Caco-2 (cell line): ENCODE results near the gene AKAP6. TPM values are rescaled to one million over a fixed set of nuclear protein-coding genes. Genes with fewer than 3 reads are reported as not detected.

Source experiments
- BruUV-seq: library from RNA; stranded (reverse); fragments of 400-500 nt; replicated peaks from 2 replicates; lab custom pipeline; 2021; lab: Mats Ljungman, UMichigan
- CTCF ChIA-PET: fragments of 300-600 bp; sonication (Branson Sonifier 250); formaldehyde crosslinking; loops from one replicate; lab custom pipeline; 2022; ENCODE audit warnings: antibody characterized with exemption; lab: Charles Lee
- POLR2A ChIA-PET: fragments of 300-600 bp; sonication (Branson Sonifier 250); formaldehyde crosslinking; loops from one replicate; lab custom pipeline; 2022; ENCODE audit warnings: antibody characterized with exemption; lab: Charles Lee
- DNase-seq, 2 experiments: peaks; one replicate each; pipeline versions ENCODE4 v3.0.0 to v3.0.0-alpha.2; 2020 to 2022
- H3K27me3 ChIP-seq: replicated peaks from 2 replicates; pipeline ENCODE4 v1.6.0; 2011; ENCODE audit warnings: low read length; ENCODE audit not compliant: control insufficient read depth, insufficient read depth
- H3K36me3 ChIP-seq: 2 replicates; pipeline ENCODE4 v1.5.1; 2011; ENCODE audit warnings: low read length; ENCODE audit not compliant: control insufficient read depth, insufficient read depth
- H3K4me1 ChIP-seq: fragments of 250-450 bp; sonication (Bioruptor Pico); 2 replicates; pipeline ENCODE4 v1.5.1; 2020; ENCODE audit warnings: mild to moderate bottlenecking
- H3K4me3 ChIP-seq: 2 replicates; pipeline ENCODE4 v1.5.1; 2011; ENCODE audit warnings: low read depth, mild to moderate bottlenecking, control low read depth, low read length
- H3K9me3 ChIP-seq: fragments of 250-450 bp; sonication (Bioruptor Pico); 2 replicates; pipeline ENCODE4 v1.5.1; 2020; ENCODE audit warnings: mild to moderate bottlenecking, moderate library complexity
- H3K27ac Mint-ChIP-seq: one replicate; pipeline ENCODE4 v1.8.0; 2022; ENCODE audit warnings: mixed read lengths; ENCODE audit not compliant: unreplicated experiment
- H3K27me3 Mint-ChIP-seq: one replicate; pipeline ENCODE4 v1.8.0; 2022; ENCODE audit warnings: mixed read lengths; ENCODE audit not compliant: insufficient read depth, unreplicated experiment
- H3K36me3 Mint-ChIP-seq: one replicate; pipeline ENCODE4 v1.8.0; 2022; ENCODE audit warnings: mild to moderate bottlenecking, mixed read lengths; ENCODE audit not compliant: insufficient read depth, unreplicated experiment
- H3K4me1 Mint-ChIP-seq: one replicate; pipeline ENCODE4 v1.8.0; 2022; ENCODE audit warnings: low read depth, mixed read lengths; ENCODE audit not compliant: unreplicated experiment
- H3K4me3 Mint-ChIP-seq: one replicate; pipeline ENCODE4 v1.8.0; 2022; ENCODE audit warnings: mild to moderate bottlenecking, moderate library complexity, mixed read lengths; ENCODE audit not compliant: unreplicated experiment
- H3K9me3 Mint-ChIP-seq: one replicate; pipeline ENCODE4 v1.8.0; 2022; ENCODE audit warnings: mixed read lengths; ENCODE audit not compliant: unreplicated experiment
- CTCF ChIP-seq, 2 experiments: fragments of 200-600 bp in 1 of 2; IDR thresholded peaks; 1 replicate in 1 of 2; 2 replicates in 1 of 2; pipeline versions ENCODE4 v1.5.1 to v1.8.0; 2011 to 2022; ENCODE audit warnings: antibody characterized with exemption in 1 of 2, control low read depth in 1 of 2, inconsistent platforms in 1 of 2, low read depth in 1 of 2, low read length in 1 of 2, mild to moderate bottlenecking in 1 of 2, moderate library complexity in 1 of 2; ENCODE audit not compliant: insufficient read depth in 1 of 2, severe bottlenecking in 1 of 2, unreplicated experiment in 1 of 2
- intact Hi-C: fragments of 100-400 bp; cut with micrococcal nuclease; formaldehyde crosslinking; loops from one replicate; pipeline ENCODE4 v1.10.0; 2022; ENCODE audit not compliant: unreplicated experiment
- total RNA-seq: library from RNA; stranded (reverse); gene quantifications from 2 replicates; pipeline ENCODE4 v1.2.3, GENCODE V29; 2022

AKAP6 gene
- total RNA-seq, 1 experiment from 2014 or later = 3.0 TPM

DNA sequence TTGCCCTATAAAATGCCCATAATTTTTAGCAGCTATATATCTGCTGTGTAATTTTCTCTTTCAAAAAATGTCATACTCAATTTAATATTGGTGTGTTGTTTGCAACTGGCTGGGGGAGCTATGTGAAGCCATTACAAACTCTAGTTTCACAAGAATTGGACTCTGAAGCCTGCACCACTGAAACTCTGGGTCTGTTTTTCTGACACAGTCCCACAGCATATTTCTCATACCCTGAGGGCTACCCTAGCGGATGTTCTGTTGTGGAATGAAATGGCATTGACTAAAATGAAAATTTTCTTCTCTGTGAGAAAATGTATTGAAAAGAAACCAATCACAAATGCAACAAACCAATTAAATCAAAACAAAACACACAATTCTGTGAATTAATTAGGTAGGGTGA, 325.0 kb downstream of the AKAP6 start:
- no peaks in the 10 kb centered on the region for H3K4me1 ChIP-seq
- intact Hi-C loops = no loop called here

DNA sequence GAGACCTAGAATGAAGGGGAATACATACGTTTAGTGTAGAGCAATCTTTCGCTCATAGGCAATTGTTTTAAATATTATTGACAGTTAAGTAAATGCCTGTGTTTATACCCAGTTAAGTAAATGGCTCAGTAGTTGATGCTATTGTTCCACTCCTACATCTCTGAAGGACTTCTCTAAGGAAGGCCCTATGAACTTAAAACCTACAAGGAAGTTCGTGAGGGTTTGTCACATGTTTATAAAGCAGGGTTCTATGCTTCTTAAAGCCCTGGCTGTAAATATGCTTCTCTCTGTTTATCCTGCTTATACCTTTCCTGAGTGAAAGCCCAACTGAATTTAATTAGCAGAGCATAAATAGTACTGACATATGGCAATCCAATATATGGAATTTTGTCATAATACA, 327.5 kb downstream of the AKAP6 start:
- intact Hi-C loops = no loop called here
- POLR2A ChIA-PET = no interaction called here
- Mint-ChIP-seq H3K36me3 (no peaks in the 10 kb centered on the region), H3K4me3 (no peak overlapping the region), H3K4me1 (no peaks in the 10 kb centered on the region), H3K27me3 (peaks cover 6% of the 10 kb centered on the region), H3K9me3 (no peaks in the 10 kb centered on the region), H3K27ac (no peak overlapping the region)
- Histone ChIP-seq H3K9me3 (no peaks in the 10 kb centered on the region), H3K27me3 (no peaks in the 10 kb centered on the region), H3K4me3 (no peak overlapping the region), H3K36me3 (no peaks in the 10 kb centered on the region), H3K4me1 (no peaks in the 10 kb centered on the region)
- no peak for TF ChIP-seq CTCF (IDR thresholded peaks at IDR 0.05; ENCODE audit: insufficient read depth in 1 of 2, low read depth in 1 of 2, low read length in 1 of 2, severe bottlenecking in 1 of 2, unreplicated experiment in 1 of 2)
- no peak for DNase-seq
- BruUV-seq = no TSS peak
- CTCF ChIA-PET = no interaction called here

More for the DNA sequence above, 325.0 kb downstream of the AKAP6 start:
- no peak overlapping the region for H3K27ac Mint-ChIP-seq
- POLR2A ChIA-PET = no interaction called here
- Histone ChIP-seq H3K4me3 (no peak overlapping the region), H3K36me3 (no peaks in the 10 kb centered on the region), H3K27me3 (no peaks in the 10 kb centered on the region), H3K9me3 (no peaks in the 10 kb centered on the region)
- CTCF ChIA-PET = no interaction called here
- H3K36me3 Mint-ChIP-seq = no peaks in the 10 kb centered on the region
- no peaks in the 10 kb centered on the region for H3K4me1 Mint-ChIP-seq
- H3K4me3 Mint-ChIP-seq = no peak overlapping the region
- no peak for DNase-seq
- H3K9me3 Mint-ChIP-seq = no peaks in the 10 kb centered on the region
- no peaks in the 10 kb centered on the region for H3K27me3 Mint-ChIP-seq
- no peak for TF ChIP-seq CTCF (IDR thresholded peaks at IDR 0.05; ENCODE audit: insufficient read depth in 1 of 2, low read depth in 1 of 2, low read length in 1 of 2, severe bottlenecking in 1 of 2, unreplicated experiment in 1 of 2)
- no TSS peak for BruUV-seq

DNA sequence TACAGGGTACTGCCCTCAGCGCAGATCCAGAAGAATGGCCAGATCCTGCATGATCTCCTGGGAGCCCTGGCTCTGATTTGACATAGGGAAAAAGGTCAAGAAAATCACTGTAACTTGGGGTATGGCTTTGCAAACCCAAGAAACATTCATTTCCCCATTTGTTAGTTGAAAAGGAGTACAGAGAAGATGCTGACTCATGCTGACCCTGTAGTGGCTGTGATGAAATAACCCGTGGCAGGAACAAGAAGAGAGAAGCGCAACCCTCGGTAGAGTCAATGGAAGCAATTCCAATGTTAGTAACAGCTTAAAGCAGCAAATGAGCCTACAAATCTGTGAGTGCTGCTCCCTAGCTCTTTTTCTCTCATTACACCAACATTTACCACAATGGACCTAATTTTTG, 328.0 kb downstream of the AKAP6 start:
- Histone ChIP-seq H3K27me3 (no peaks in the 10 kb centered on the region), H3K4me3 (no peak overlapping the region), H3K9me3 (no peaks in the 10 kb centered on the region), H3K36me3 (no peaks in the 10 kb centered on the region), H3K4me1 (no peaks in the 10 kb centered on the region)
- CTCF ChIA-PET = no interaction called here
- no peak overlapping the region for H3K27ac Mint-ChIP-seq
- H3K4me1 Mint-ChIP-seq = no peaks in the 10 kb centered on the region
- no peak for DNase-seq
- intact Hi-C loops = no loop called here
- BruUV-seq = no TSS peak
- no peaks in the 10 kb centered on the region for H3K9me3 Mint-ChIP-seq
- POLR2A ChIA-PET = no interaction called here
- peaks cover 6% of the 10 kb centered on the region for H3K27me3 Mint-ChIP-seq
- H3K36me3 Mint-ChIP-seq = no peaks in the 10 kb centered on the region
- no peak for TF ChIP-seq CTCF (IDR thresholded peaks at IDR 0.05; ENCODE audit: insufficient read depth in 1 of 2, low read depth in 1 of 2, low read length in 1 of 2, severe bottlenecking in 1 of 2, unreplicated experiment in 1 of 2)
- H3K4me3 Mint-ChIP-seq = no peak overlapping the region
